Astrocyte of the spinal cord (primary cell): Measurements from ENCODE around the gene FBF1.

Experiments
- DNase-seq: peaks from one replicate; pipeline ENCODE4 v3.0.0; 2011; ENCODE audit warnings: low read depth, low spot score
- H3K4me3 ChIP-seq: 2 replicates; pipeline ENCODE4 v1.5.1; 2011; ENCODE audit warnings: low read depth, mild to moderate bottlenecking, low read length, moderate library complexity
- CTCF ChIP-seq: IDR thresholded peaks from 2 replicates; pipeline ENCODE4 v1.5.1; 2012; ENCODE audit warnings: low read depth, mild to moderate bottlenecking, low read length, inconsistent platforms
- in situ Hi-C: cut with HindIII; loops from 2 replicates; pipeline ENCODE4 v1.10.0; 2017; ENCODE audit warnings: low sequenced_read_pairs

FBF1 gene

GRCh38 chr17:75950855-75951554 is 10.2 kb upstream of the FBF1 start:
- no peak for TF ChIP-seq CTCF
- H3K4me3 ChIP-seq, result no peak overlapping the region
- in situ Hi-C loops, result no loop called here
- DNase-seq, result peak; percentile 53

GRCh38 chr17:75950421-75950820 is 9.6 kb upstream of the FBF1 start:
- in situ Hi-C loops, result no loop called here
- no peak for TF ChIP-seq CTCF
- no peak overlapping the region for H3K4me3 ChIP-seq
- DNase-seq, result no peak

GRCh38 chr17:75945211-75945610 is 4.4 kb upstream of the FBF1 start:
- in situ Hi-C loops, result no loop called here
- H3K4me3 ChIP-seq, result no peak overlapping the region
- no peak for TF ChIP-seq CTCF
- no peak for DNase-seq

- in situ Hi-C loops, result no loop called here
- no peak for DNase-seq
- TF ChIP-seq CTCF, result no peak
- H3K4me3 ChIP-seq, result no peak overlapping the region
These were observed 2.6 kb upstream of the FBF1 start for GRCh38 chr17:75943491-75943890.

GRCh38 chr17:75942473-75942872 is 1.6 kb upstream of the FBF1 start:
- in situ Hi-C loops, result no loop called here
- DNase-seq, result no peak
- H3K4me3 ChIP-seq, result no peak overlapping the region
- TF ChIP-seq CTCF, result no peak

GRCh38 chr17:75941442-75941819 is 589 bp upstream of the FBF1 start:
- peak overlapping the region; percentile 28 for H3K4me3 ChIP-seq
- TF ChIP-seq CTCF, result no peak
- in situ Hi-C loops, result no loop called here
- no peak for DNase-seq

- TF ChIP-seq CTCF, result no peak
- no peak overlapping the region for H3K4me3 ChIP-seq
- no peak for DNase-seq
- in situ Hi-C loops, result no loop called here
These were observed 3.2 kb downstream of the FBF1 start for GRCh38 chr17:75937652-75938051.
